ENCODE results near the gene KCNMA1. TPM values are rescaled to one million over a fixed set of nuclear protein-coding genes. Genes with fewer than 3 reads are reported as not detected.

Gene KCNMA1
- total and polyA plus RNA-seq, 10 of the 15 experiments (the other 5 are each of a cell fraction or from before 2014, with no cell fraction given): 8.5 to 77.0 (median 21.3) TPM

DNA sequence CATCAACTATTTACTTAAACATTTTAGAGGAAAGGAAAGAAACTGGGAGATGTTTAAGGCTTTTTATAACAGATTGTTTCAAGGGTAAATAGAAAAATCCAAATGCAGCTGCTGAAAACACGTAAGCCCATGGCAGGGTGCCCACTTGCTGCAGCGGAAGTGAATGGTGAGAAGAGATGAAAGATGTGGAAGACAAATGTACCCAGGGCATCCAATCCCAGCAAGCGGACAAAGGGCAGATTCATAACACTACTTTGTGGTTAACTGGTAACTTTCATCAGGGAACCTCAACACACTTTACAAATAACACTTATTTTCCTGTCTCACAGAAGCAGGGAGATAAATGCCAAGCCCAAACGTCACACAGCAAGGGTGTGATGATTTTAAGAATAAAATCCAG, 358.4 kb downstream of the KCNMA1 start:
- FAIRE-seq: no peak
- BruUV-seq (replicated peaks): no TSS peak
- H3K9ac ChIP-seq (ENCODE audit: control insufficient read depth, insufficient read depth, low read length): no peak overlapping the region
- TF ChIP-seq, protein P1, sequence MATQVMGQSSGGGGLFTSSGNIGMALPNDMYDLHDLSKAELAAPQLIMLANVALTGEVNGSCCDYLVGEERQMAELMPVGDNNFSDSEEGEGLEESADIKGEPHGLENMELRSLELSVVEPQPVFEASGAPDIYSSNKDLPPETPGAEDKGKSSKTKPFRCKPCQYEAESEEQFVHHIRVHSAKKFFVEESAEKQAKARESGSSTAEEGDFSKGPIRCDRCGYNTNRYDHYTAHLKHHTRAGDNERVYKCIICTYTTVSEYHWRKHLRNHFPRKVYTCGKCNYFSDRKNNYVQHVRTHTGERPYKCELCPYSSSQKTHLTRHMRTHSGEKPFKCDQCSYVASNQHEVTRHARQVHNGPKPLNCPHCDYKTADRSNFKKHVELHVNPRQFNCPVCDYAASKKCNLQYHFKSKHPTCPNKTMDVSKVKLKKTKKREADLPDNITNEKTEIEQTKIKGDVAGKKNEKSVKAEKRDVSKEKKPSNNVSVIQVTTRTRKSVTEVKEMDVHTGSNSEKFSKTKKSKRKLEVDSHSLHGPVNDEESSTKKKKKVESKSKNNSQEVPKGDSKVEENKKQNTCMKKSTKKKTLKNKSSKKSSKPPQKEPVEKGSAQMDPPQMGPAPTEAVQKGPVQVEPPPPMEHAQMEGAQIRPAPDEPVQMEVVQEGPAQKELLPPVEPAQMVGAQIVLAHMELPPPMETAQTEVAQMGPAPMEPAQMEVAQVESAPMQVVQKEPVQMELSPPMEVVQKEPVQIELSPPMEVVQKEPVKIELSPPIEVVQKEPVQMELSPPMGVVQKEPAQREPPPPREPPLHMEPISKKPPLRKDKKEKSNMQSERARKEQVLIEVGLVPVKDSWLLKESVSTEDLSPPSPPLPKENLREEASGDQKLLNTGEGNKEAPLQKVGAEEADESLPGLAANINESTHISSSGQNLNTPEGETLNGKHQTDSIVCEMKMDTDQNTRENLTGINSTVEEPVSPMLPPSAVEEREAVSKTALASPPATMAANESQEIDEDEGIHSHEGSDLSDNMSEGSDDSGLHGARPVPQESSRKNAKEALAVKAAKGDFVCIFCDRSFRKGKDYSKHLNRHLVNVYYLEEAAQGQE (IDR thresholded peaks at IDR 0.05; ENCODE audit: low read depth, low read length): no peak
- TF ChIP-seq MTA2 (IDR thresholded peaks at IDR 0.05; ENCODE audit: low read depth) (peak; percentile 56; the same call in 1 of the 2 replicates), RUNX3 (IDR thresholded peaks at IDR 0.05; ENCODE audit: low read length) (peak; percentile 45), EP300 (IDR thresholded peaks at IDR 0.05; ENCODE audit: borderline replicate concordance in 1 of 2, control insufficient read depth in 1 of 2, low read depth in 2 of 2, low read length in 2 of 2) (peak in 1 of 2 experiments; percentile 27; a peak in 1 of 4 replicates), RAD51 (IDR thresholded peaks at IDR 0.05) (no peak), IKZF1 (conservative IDR thresholded peaks at IDR 0.05) (peak; percentile 57), BRCA1 (IDR thresholded peaks at IDR 0.05; ENCODE audit: low read depth, low read length) (no peak), DPF2 (IDR thresholded peaks at IDR 0.05) (peak; percentile 46; the same call in 1 of the 2 replicates), NBN (IDR thresholded peaks at IDR 0.05) (0 out of 2 replicates have a peak, but pooled peaks have one; percentile 53), BHLHE40 (IDR thresholded peaks at IDR 0.05; ENCODE audit: borderline replicate concordance in 1 of 2, low read depth in 2 of 2, low read length in 1 of 2) (peak; percentile 15 to 28; a peak in 2 of 4 replicates), IKZF2 (IDR thresholded peaks at IDR 0.05) (peak in 1 of 2 experiments; percentile 59; a peak in 2 of 4 replicates)
- TF ChIP-seq, protein P2, sequence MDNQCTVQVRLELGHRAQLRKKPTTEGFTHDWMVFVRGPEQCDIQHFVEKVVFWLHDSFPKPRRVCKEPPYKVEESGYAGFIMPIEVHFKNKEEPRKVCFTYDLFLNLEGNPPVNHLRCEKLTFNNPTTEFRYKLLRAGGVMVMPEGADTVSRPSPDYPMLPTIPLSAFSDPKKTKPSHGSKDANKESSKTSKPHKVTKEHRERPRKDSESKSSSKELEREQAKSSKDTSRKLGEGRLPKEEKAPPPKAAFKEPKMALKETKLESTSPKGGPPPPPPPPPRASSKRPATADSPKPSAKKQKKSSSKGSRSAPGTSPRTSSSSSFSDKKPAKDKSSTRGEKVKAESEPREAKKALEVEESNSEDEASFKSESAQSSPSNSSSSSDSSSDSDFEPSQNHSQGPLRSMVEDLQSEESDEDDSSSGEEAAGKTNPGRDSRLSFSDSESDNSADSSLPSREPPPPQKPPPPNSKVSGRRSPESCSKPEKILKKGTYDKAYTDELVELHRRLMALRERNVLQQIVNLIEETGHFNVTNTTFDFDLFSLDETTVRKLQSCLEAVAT (IDR thresholded peaks at IDR 0.05): peak; percentile 21; the same call in 1 of the 2 replicates
- TF ChIP-seq, protein P3, sequence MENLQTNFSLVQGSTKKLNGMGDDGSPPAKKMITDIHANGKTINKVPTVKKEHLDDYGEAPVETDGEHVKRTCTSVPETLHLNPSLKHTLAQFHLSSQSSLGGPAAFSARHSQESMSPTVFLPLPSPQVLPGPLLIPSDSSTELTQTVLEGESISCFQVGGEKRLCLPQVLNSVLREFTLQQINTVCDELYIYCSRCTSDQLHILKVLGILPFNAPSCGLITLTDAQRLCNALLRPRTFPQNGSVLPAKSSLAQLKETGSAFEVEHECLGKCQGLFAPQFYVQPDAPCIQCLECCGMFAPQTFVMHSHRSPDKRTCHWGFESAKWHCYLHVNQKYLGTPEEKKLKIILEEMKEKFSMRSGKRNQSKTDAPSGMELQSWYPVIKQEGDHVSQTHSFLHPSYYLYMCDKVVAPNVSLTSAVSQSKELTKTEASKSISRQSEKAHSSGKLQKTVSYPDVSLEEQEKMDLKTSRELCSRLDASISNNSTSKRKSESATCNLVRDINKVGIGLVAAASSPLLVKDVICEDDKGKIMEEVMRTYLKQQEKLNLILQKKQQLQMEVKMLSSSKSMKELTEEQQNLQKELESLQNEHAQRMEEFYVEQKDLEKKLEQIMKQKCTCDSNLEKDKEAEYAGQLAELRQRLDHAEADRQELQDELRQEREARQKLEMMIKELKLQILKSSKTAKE (IDR thresholded peaks at IDR 0.05; ENCODE audit: low read depth, poor library complexity, severe bottlenecking): peak; percentile 36
- ChIA-PET CTCF (interaction anchor here (1.0 to 2.6 kb wide), 4 partner anchors 13 to 434 kb away, joined by 3 to 8 read pairs (median 4); no protein-coding TSS in a partner anchor), RAD21 (ENCODE audit: unreplicated experiment) (no interaction called here), POLR2A (interaction anchor here (1.2 kb wide), 1 partner anchor 26 kb away, joined by 3 read pairs; no protein-coding TSS in a partner anchor), SMC1A (ENCODE audit: uncharacterized antibody, unreplicated experiment) (interaction anchor here (1.0 to 1.8 kb wide), 3 partner anchors 15 to 104 kb away, joined by 3 to 5 read pairs (median 4); no protein-coding TSS in a partner anchor)
- peak; percentile 62 for DNase-seq (ENCODE audit: low read depth, low spot score)
- no peaks in the 10 kb centered on the region for H3K27me3 ChIP-seq (replicated peaks in 1 of 2; ENCODE audit: control insufficient read depth in 2 of 2, insufficient read depth in 2 of 2, low read length in 1 of 2)
- intact Hi-C loops (cut with micrococcal nuclease; ENCODE audit: unreplicated experiment) (no loop called here), in situ Hi-C loops (cut with MboI) (no loop called here)
- no peak overlapping the region for H3K4me2 ChIP-seq (ENCODE audit: control insufficient read depth, insufficient read depth)
- H3K36me3 ChIP-seq (ENCODE audit: control insufficient read depth in 2 of 2, insufficient read depth in 2 of 2, low read length in 1 of 2): no peaks in the 10 kb centered on the region
- no peaks in the 10 kb centered on the region for H3K4me1 ChIP-seq (ENCODE audit: control insufficient read depth, insufficient read depth, low read length)
- H3K27ac ChIP-seq (ENCODE audit: control insufficient read depth, insufficient read depth): no peak overlapping the region
- no peaks in the 10 kb centered on the region; the same call in 2 of the 3 replicates for H3K9me3 ChIP-seq (replicated peaks; ENCODE audit: control insufficient read depth, insufficient read depth, low read length)
- WGBS (ENCODE audit: insufficient coverage, insufficient replicate concordance, low lambda C conversion rate, missing lambda C conversion rate): 21% methylated on average over 4 of the region's 4 CpGs
- H2AFZ ChIP-seq (ENCODE audit: control insufficient read depth, low read depth, low read length): no peak overlapping the region
- peak; percentile 79 for ATAC-seq
- H4K20me1 ChIP-seq (ENCODE audit: control insufficient read depth, insufficient read depth): no peaks in the 10 kb centered on the region
- H3K4me3 ChIP-seq: no peak overlapping the region
- no peaks in the 10 kb centered on the region for H3K79me2 ChIP-seq (ENCODE audit: control insufficient read depth, insufficient read depth, low read length)
